HepG2 (cell line): ENCODE measurements around the gene MMS19. TPM values are rescaled to one million over a fixed set of nuclear protein-coding genes. Genes with fewer than 3 reads are reported as not detected.

Experiments used
- ARNTL ChIP-seq: sonication (generic); formaldehyde crosslinking; IDR thresholded peaks from 2 replicates; pipeline ENCODE4 v1.4.0; 2020; ENCODE audit warnings: mild to moderate bottlenecking, missing genetic modification reagents
- ERF ChIP-seq: IDR thresholded peaks from 2 replicates; pipeline ENCODE4 v1.6.1; 2018; ENCODE audit warnings: missing biosample characterization, missing genetic modification reagents
- HES4 ChIP-seq: sonication (generic); formaldehyde crosslinking; IDR thresholded peaks from 2 replicates; pipeline ENCODE4 v1.9.0; 2021; ENCODE audit warnings: mild to moderate bottlenecking, missing genetic modification reagents, borderline replicate concordance
- HMG20A ChIP-seq: IDR thresholded peaks from 2 replicates; pipeline ENCODE4 v1.6.1; 2016; ENCODE audit warnings: borderline replicate concordance
- HNF4G ChIP-seq, 2 experiments: sonication (generic) in 1 of 2; formaldehyde crosslinking in 1 of 2; IDR thresholded peaks; 2 replicates each; pipeline versions ENCODE4 v1.4.0 to v1.6.1; 2011 to 2020; ENCODE audit warnings: borderline replicate concordance in 2 of 2, low read depth in 2 of 2, mild to moderate bottlenecking in 2 of 2, low read length in 1 of 2, missing genetic modification reagents in 1 of 2, moderate library complexity in 1 of 2
- MIER3 ChIP-seq: IDR thresholded peaks from 2 replicates; pipeline ENCODE4 v1.6.1; 2016; ENCODE audit warnings: missing compliant biosample characterization, borderline replicate concordance
- MZF1 ChIP-seq: sonication (generic); formaldehyde crosslinking; IDR thresholded peaks from 2 replicates; pipeline ENCODE4 v1.8.1; 2023; ENCODE audit warnings: mild to moderate bottlenecking, missing genetic modification reagents, borderline replicate concordance
- SMAD3 ChIP-seq: sonication (generic); formaldehyde crosslinking; IDR thresholded peaks from 2 replicates; pipeline ENCODE4 v1.4.0; 2020; ENCODE audit warnings: missing genetic modification reagents
- SNRNP70 ChIP-seq: fragments of 200-400 bp; formaldehyde crosslinking; IDR thresholded peaks from 2 replicates; pipeline ENCODE4 v1.6.1; 2017; ENCODE audit warnings: mild to moderate bottlenecking, low read depth, low read length, moderate library complexity
- TBL1XR1 ChIP-seq: fragments of 150-350 bp; IDR thresholded peaks from 2 replicates; pipeline ENCODE4 v1.6.1; 2014; ENCODE audit warnings: borderline replicate concordance, low read length; ENCODE audit not compliant: partially characterized antibody
- TRIM24 ChIP-seq: sonication (generic); formaldehyde crosslinking; IDR thresholded peaks from 2 replicates; pipeline ENCODE4 v1.8.0; 2022; ENCODE audit warnings: mild to moderate bottlenecking, missing genetic modification reagents
- ZBTB21 ChIP-seq: sonication (generic); formaldehyde crosslinking; IDR thresholded peaks from 2 replicates; pipeline ENCODE4 v1.4.0; 2020; ENCODE audit warnings: missing genetic modification reagents
- ZMYM3 ChIP-seq: sonication (generic); formaldehyde crosslinking; IDR thresholded peaks from 2 replicates; pipeline ENCODE4 v1.5.1; 2020; ENCODE audit warnings: mild to moderate bottlenecking, missing genetic modification reagents
- ZNF30 ChIP-seq: sonication (generic); formaldehyde crosslinking; IDR thresholded peaks from 2 replicates; pipeline ENCODE4 v1.5.0; 2020; ENCODE audit warnings: mild to moderate bottlenecking, missing genetic modification reagents
- ZNF343 ChIP-seq: sonication (generic); formaldehyde crosslinking; IDR thresholded peaks from 2 replicates; pipeline ENCODE4 v1.4.0; 2020; ENCODE audit warnings: mild to moderate bottlenecking, missing genetic modification reagents
- polyA plus RNA-seq, 8 experiments: library from polyadenylated mRNA; depleted of rRNA in 3 of 8; stranded (reverse) in 7 of 8; unstranded in 1 of 8; fragments of >200 nt; fragmentation: Illumina TruSeq in 4 of 8; extraction: Trizol in 4 of 8; gene quantifications; 2 replicates each; pipeline versions ENCODE4 v1.2.1 to v1.2.3, GENCODE V29; 2011 to 2016; ENCODE audit warnings: low read depth in 4 of 8, missing spikeins in 1 of 8, mixed read lengths in 1 of 8; ENCODE audit not compliant: insufficient read depth in 1 of 8
- total RNA-seq, 5 experiments: library from RNA; depleted of rRNA; stranded (reverse); fragments of >200 nt; fragmentation: Illumina TruSeq; extraction: Trizol; gene quantifications; 2 replicates each; pipeline ENCODE4 v1.2.3, GENCODE V29; 2016; ENCODE audit warnings: low read depth in 1 of 5
- TF ChIP-seq, protein P1 (sequence below): sonication (generic); formaldehyde crosslinking; IDR thresholded peaks from 2 replicates; pipeline ENCODE4 v1.5.0; 2020; ENCODE audit warnings: mild to moderate bottlenecking, missing genetic modification reagents
- TF ChIP-seq, protein P2 (sequence below): sonication (generic); formaldehyde crosslinking; IDR thresholded peaks from 2 replicates; pipeline ENCODE4 v1.8.0; 2023; ENCODE audit warnings: mild to moderate bottlenecking, missing genetic modification reagents
- TF ChIP-seq, protein P3 (sequence below): IDR thresholded peaks from 2 replicates; pipeline ENCODE4 v1.6.1; 2018; ENCODE audit warnings: missing genetic modification reagents, mild to moderate bottlenecking, missing compliant biosample characterization
- TF ChIP-seq, protein P4 (sequence below): sonication (generic); formaldehyde crosslinking; IDR thresholded peaks from 2 replicates; pipeline ENCODE4 v1.5.0; 2020; ENCODE audit warnings: missing genetic modification reagents
- TF ChIP-seq, protein P5 (sequence below): sonication (generic); formaldehyde crosslinking; IDR thresholded peaks from 2 replicates; pipeline ENCODE4 v1.9.0; 2021; ENCODE audit warnings: missing genetic modification reagents, borderline replicate concordance

The MMS19 gene
- total and polyA plus RNA-seq, 2 of the 13 experiments (the other 11 are each of a cell fraction or from before 2014, with no cell fraction given), result 76.4 to 107 TPM

DNA sequence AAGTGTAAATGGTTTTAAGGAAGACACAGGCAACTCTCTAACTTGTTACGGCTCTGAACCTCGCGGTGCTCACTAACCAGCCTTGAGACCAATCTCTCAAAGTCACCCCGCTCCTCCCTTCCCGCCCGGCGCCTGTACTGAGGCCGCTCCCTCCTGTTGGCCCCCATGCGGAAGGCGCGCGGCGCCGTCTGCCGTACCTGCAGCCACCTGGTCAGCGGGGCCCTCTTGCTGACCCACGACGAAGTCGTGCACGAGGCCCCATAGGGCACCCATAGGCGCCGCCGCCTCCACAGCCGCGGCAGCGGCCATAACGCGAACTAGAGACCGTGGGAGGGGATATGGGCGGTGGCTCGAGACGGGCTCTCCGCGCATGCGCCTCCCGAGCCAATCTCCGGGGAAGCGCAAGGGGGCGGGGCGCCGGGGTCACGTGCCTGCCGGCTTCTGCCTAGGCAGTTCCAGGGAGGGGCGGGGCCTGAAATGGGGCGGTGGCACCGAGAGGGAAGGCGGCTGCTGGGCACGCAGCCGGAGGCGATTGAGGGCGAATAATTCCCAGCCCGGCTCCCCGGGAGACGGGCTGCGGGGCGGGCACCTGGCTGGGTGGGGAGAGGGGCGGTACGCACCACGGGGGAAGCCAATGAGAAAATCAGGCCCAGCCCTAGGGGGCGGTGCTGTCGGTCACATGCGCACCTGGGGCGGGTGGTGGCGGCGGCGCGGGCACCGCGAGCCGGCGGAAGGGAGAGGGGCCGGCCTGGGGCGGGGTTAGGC is at the start of gene MMS19 (continued):
- TF ChIP-seq, protein P1, sequence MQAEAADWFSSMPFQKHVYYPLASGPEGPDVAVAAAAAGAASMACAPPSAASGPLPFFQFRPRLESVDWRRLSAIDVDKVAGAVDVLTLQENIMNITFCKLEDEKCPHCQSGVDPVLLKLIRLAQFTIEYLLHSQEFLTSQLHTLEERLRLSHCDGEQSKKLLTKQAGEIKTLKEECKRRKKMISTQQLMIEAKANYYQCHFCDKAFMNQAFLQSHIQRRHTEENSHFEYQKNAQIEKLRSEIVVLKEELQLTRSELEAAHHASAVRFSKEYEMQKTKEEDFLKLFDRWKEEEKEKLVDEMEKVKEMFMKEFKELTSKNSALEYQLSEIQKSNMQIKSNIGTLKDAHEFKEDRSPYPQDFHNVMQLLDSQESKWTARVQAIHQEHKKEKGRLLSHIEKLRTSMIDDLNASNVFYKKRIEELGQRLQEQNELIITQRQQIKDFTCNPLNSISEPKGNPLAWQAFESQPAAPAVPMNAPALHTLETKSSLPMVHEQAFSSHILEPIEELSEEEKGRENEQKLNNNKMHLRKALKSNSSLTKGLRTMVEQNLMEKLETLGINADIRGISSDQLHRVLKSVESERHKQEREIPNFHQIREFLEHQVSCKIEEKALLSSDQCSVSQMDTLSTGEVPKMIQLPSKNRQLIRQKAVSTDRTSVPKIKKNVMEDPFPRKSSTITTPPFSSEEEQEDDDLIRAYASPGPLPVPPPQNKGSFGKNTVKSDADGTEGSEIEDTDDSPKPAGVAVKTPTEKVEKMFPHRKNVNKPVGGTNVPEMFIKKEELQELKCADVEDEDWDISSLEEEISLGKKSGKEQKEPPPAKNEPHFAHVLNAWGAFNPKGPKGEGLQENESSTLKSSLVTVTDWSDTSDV (CRISPR knock-in tag), result no peak
- TF ChIP-seq ARNTL, result peak; percentile 86
- TF ChIP-seq ERF (CRISPR knock-in tag), result peak; percentile 36; the same call in 1 of the 2 replicates
- peak; percentile 37; the same call in 1 of the 2 replicates for TF ChIP-seq HES4 (CRISPR knock-in tag)
- no peak for TF ChIP-seq MZF1 (CRISPR knock-in tag)
- TF ChIP-seq MIER3, result 0 out of 2 replicates have a peak, but pooled peaks have one; percentile 7
- TF ChIP-seq ZNF30, result no peak; the same call in 1 of the 2 replicates
- TF ChIP-seq, protein P2, sequence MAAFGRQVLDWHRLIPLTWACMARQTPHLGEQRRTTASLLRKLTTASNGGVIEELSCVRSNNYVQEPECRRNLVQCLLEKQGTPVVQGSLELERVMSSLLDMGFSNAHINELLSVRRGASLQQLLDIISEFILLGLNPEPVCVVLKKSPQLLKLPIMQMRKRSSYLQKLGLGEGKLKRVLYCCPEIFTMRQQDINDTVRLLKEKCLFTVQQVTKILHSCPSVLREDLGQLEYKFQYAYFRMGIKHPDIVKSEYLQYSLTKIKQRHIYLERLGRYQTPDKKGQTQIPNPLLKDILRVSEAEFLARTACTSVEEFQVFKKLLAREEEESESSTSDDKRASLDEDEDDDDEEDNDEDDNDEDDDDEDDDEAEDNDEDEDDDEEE, result peak; percentile 57; the same call in 1 of the 2 replicates
- no peak for TF ChIP-seq SNRNP70
- TF ChIP-seq, protein P3, sequence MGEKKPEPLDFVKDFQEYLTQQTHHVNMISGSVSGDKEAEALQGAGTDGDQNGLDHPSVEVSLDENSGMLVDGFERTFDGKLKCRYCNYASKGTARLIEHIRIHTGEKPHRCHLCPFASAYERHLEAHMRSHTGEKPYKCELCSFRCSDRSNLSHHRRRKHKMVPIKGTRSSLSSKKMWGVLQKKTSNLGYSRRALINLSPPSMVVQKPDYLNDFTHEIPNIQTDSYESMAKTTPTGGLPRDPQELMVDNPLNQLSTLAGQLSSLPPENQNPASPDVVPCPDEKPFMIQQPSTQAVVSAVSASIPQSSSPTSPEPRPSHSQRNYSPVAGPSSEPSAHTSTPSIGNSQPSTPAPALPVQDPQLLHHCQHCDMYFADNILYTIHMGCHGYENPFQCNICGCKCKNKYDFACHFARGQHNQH (CRISPR knock-in tag), result peak; percentile 61; the same call in 1 of the 2 replicates
- no peak for TF ChIP-seq HNF4G (IDR thresholded peaks at IDR 0.05; ENCODE audit: borderline replicate concordance, low read depth, low read length)
- no peak for TF ChIP-seq HNF4G (CRISPR knock-in tag; IDR thresholded peaks at IDR 0.05; ENCODE audit: borderline replicate concordance, low read depth)
- TF ChIP-seq, protein P4, sequence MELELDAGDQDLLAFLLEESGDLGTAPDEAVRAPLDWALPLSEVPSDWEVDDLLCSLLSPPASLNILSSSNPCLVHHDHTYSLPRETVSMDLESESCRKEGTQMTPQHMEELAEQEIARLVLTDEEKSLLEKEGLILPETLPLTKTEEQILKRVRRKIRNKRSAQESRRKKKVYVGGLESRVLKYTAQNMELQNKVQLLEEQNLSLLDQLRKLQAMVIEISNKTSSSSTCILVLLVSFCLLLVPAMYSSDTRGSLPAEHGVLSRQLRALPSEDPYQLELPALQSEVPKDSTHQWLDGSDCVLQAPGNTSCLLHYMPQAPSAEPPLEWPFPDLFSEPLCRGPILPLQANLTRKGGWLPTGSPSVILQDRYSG (CRISPR knock-in tag), result no peak
- TF ChIP-seq ZNF343 (CRISPR knock-in tag), result no peak
- 0 out of 2 replicates have a peak, but pooled peaks have one; percentile 14 for TF ChIP-seq ZBTB21
- TF ChIP-seq ZMYM3, result no peak; the same call in 1 of the 2 replicates
- no peak for TF ChIP-seq TRIM24 (CRISPR knock-in tag)
- no peak for TF ChIP-seq SMAD3 (CRISPR knock-in tag)
- TF ChIP-seq TBL1XR1, result no peak
- TF ChIP-seq, protein P5, sequence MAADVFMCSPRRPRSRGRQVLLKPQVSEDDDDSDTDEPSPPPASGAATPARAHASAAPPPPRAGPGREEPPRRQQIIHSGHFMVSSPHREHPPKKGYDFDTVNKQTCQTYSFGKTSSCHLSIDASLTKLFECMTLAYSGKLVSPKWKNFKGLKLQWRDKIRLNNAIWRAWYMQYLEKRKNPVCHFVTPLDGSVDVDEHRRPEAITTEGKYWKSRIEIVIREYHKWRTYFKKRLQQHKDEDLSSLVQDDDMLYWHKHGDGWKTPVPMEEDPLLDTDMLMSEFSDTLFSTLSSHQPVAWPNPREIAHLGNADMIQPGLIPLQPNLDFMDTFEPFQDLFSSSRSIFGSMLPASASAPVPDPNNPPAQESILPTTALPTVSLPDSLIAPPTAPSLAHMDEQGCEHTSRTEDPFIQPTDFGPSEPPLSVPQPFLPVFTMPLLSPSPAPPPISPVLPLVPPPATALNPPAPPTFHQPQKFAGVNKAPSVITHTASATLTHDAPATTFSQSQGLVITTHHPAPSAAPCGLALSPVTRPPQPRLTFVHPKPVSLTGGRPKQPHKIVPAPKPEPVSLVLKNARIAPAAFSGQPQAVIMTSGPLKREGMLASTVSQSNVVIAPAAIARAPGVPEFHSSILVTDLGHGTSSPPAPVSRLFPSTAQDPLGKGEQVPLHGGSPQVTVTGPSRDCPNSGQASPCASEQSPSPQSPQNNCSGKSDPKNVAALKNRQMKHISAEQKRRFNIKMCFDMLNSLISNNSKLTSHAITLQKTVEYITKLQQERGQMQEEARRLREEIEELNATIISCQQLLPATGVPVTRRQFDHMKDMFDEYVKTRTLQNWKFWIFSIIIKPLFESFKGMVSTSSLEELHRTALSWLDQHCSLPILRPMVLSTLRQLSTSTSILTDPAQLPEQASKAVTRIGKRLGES (CRISPR knock-in tag), result no peak
- no peak for TF ChIP-seq HMG20A (CRISPR knock-in tag)
